Smooth muscle cell (in vitro differentiated cells): ENCODE results near the gene ATOSA. TPM values are rescaled to one million over a fixed set of nuclear protein-coding genes. Genes with fewer than 3 reads are reported as not detected.

ENCODE experiments used
- DNase-seq: peaks from one replicate; lab custom pipeline; 2025; ENCODE audit not compliant: unreplicated experiment; lab: John Stamatoyannopoulos, UW
- H2AFZ ChIP-seq: fragments of 200-600 bp; sonication (generic); 2 replicates; pipeline ENCODE4 v1.6.0; 2016; ENCODE audit warnings: antibody characterized with exemption, low read depth, mild to moderate bottlenecking
- H3F3A ChIP-seq: fragments of 200-600 bp; sonication (generic); 2 replicates; pipeline ENCODE4 v1.6.0; 2017; ENCODE audit warnings: antibody characterized with exemption, low read depth
- H3K27ac ChIP-seq: fragments of 200-600 bp; sonication (generic); 2 replicates; pipeline ENCODE4 v1.5.1; 2016; ENCODE audit warnings: low read depth, mild to moderate bottlenecking
- H3K27me3 ChIP-seq: fragments of 200-600 bp; sonication (generic); 2 replicates; pipeline ENCODE4 v1.6.1; 2016; ENCODE audit warnings: low read depth, mild to moderate bottlenecking
- H3K36me3 ChIP-seq: fragments of 200-600 bp; sonication (generic); 2 replicates; pipeline ENCODE4 v1.5.1; 2016; ENCODE audit warnings: low read depth
- H3K4me1 ChIP-seq: fragments of 200-600 bp; sonication (generic); 2 replicates; pipeline ENCODE4 v1.5.1; 2016; ENCODE audit warnings: low read depth
- H3K4me2 ChIP-seq: fragments of 200-600 bp; sonication (generic); 2 replicates; pipeline ENCODE4 v1.6.0; 2016; ENCODE audit warnings: mild to moderate bottlenecking
- H3K4me3 ChIP-seq: fragments of 200-600 bp; sonication (generic); 2 replicates; pipeline ENCODE4 v1.5.1; 2016; ENCODE audit warnings: mild to moderate bottlenecking
- H3K79me2 ChIP-seq: fragments of 200-600 bp; sonication (generic); 2 replicates; pipeline ENCODE4 v1.6.0; 2016; ENCODE audit warnings: low read depth, mild to moderate bottlenecking
- H3K9ac ChIP-seq: fragments of 200-600 bp; sonication (generic); 2 replicates; pipeline ENCODE4 v1.6.0; 2016; ENCODE audit warnings: low read depth
- H3K9me3 ChIP-seq: fragments of 200-600 bp; sonication (generic); replicated peaks from 2 replicates; pipeline ENCODE4 v1.5.1; 2016; ENCODE audit warnings: low read depth
- H4K20me1 ChIP-seq: fragments of 200-600 bp; sonication (generic); 2 replicates; pipeline ENCODE4 v1.6.0; 2016; ENCODE audit warnings: low read depth
- WGBS: methylation state at CpG from one replicate; pipeline ENCODE4 v1.1.7; 2016; ENCODE audit warnings: low lambda C conversion rate; 5-methylcytosine and 5-hydroxymethylcytosine counted together
- polyA plus RNA-seq: library from polyadenylated mRNA; unstranded; fragments of >200 nt; fragmentation: Nextera tagmentation; extraction: Ambion mirVana; gene quantifications from 2 replicates; pipeline ENCODE4 v1.2.1, GENCODE V29; 2016
- total RNA-seq: library from RNA; depleted of rRNA; stranded (reverse); fragments of >200 nt; gene quantifications from 2 replicates; pipeline ENCODE4 v1.2.3, GENCODE V29; 2014
- TF ChIP-seq, protein P1 (sequence below): fragments of 200-600 bp; sonication (generic); IDR thresholded peaks from 2 replicates; pipeline ENCODE4 v1.5.1; 2017; ENCODE audit warnings: borderline replicate concordance, mild to moderate bottlenecking, antibody characterized with exemption; ENCODE audit not compliant: insufficient read depth, poor library complexity, severe bottlenecking

ATOSA gene
- total and polyA plus RNA-seq, 2 experiments from 2014 or later = 12.3 to 45.1 TPM

DNA sequence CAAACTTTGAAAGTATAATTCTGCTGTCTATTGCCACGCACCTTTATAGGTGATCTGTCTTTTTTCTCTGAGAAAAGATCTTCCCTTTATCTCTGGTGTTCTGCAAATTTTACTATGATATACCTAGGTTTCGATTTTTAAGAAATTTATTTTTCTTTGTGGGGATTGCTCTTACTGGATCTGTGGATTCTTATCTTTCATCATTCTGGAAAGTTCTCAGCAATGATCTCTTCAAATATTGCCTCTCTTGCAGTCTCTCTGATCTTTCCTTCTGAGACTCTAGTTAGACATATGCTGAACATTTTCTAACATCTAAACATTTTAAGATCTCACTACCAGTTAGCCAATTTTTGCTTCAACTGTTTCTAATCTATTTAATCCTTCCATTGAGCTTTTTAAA, 47.0 kb upstream of the ATOSA start:
- TF ChIP-seq, protein P1, sequence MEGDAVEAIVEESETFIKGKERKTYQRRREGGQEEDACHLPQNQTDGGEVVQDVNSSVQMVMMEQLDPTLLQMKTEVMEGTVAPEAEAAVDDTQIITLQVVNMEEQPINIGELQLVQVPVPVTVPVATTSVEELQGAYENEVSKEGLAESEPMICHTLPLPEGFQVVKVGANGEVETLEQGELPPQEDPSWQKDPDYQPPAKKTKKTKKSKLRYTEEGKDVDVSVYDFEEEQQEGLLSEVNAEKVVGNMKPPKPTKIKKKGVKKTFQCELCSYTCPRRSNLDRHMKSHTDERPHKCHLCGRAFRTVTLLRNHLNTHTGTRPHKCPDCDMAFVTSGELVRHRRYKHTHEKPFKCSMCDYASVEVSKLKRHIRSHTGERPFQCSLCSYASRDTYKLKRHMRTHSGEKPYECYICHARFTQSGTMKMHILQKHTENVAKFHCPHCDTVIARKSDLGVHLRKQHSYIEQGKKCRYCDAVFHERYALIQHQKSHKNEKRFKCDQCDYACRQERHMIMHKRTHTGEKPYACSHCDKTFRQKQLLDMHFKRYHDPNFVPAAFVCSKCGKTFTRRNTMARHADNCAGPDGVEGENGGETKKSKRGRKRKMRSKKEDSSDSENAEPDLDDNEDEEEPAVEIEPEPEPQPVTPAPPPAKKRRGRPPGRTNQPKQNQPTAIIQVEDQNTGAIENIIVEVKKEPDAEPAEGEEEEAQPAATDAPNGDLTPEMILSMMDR = no peak
- Histone ChIP-seq H3K79me2 (no peaks in the 10 kb centered on the region), H3K9ac (no peak overlapping the region), H3K36me3 (no peaks in the 10 kb centered on the region), H3K27ac (no peak overlapping the region), H3F3A (no peaks in the 10 kb centered on the region), H3K27me3 (no peaks in the 10 kb centered on the region), H2AFZ (no peak overlapping the region), H3K4me2 (no peak overlapping the region), H3K4me3 (no peak overlapping the region), H3K4me1 (no peaks in the 10 kb centered on the region), H3K9me3 (no peaks in the 10 kb centered on the region), H4K20me1 (no peaks in the 10 kb centered on the region)
- DNase-seq = no peak
- WGBS = 90% methylated on average over 2 of the region's 2 CpGs

DNA sequence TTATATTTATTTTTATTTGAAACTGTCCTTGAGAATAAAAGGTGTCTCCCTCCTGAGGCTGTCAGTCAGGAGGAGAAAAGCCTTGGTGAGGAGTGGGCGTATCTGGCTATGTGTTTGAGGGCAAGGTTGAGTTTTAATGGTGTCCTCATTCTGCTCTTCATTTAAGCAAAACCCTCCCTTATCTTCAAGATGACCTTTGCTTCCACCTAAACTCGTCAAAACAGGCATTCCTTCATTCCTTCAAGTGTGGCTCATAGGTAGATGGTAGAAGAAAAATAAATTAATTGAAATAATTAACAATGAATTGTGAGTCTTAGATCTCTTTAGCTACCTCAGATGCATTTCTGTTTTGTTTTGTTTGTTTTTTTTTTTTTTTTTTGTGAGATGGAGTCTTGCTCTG, 39.4 kb upstream of the ATOSA start:
- Histone ChIP-seq H3F3A (no peaks in the 10 kb centered on the region), H3K4me3 (no peak overlapping the region)

DNA sequence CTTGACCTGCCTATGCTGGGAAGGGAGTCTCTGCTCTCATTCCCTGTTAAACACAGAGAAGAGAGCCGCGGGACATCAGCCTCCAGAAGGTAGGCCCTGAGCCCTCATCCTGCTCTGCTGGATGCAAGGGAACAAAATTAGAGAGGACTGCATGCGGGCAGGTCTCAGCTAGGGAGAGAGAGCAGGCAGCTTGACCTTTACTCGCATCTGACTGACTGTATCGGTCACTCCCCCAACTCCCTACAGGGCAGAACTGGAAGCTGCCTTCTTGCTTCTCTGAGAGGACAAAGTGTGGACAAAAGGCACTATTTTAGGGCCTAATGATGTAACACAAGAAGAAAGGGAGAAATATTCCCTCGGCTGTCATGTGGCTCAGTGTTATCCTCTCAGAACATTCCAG, 38.7 kb upstream of the ATOSA start:
- no peak overlapping the region for H3K9ac ChIP-seq
- 89% methylated on average over 6 of the region's 6 CpGs for WGBS
- H3F3A ChIP-seq = no peaks in the 10 kb centered on the region
- TF ChIP-seq, protein P1 = no peak
- H3K4me1 ChIP-seq = no peaks in the 10 kb centered on the region
- no peaks in the 10 kb centered on the region for H3K79me2 ChIP-seq
- H3K36me3 ChIP-seq = no peaks in the 10 kb centered on the region
- no peak for DNase-seq
- H3K9me3 ChIP-seq = no peaks in the 10 kb centered on the region
- H2AFZ ChIP-seq = no peak overlapping the region
- no peaks in the 10 kb centered on the region for H3K27me3 ChIP-seq
- no peak overlapping the region for H3K27ac ChIP-seq
- H3K4me3 ChIP-seq = no peak overlapping the region
- no peaks in the 10 kb centered on the region for H4K20me1 ChIP-seq
- no peak overlapping the region for H3K4me2 ChIP-seq

More for the DNA sequence above, 39.4 kb upstream of the ATOSA start:
- Histone ChIP-seq H3K4me2 (no peak overlapping the region), H3K27ac (no peak overlapping the region), H4K20me1 (no peaks in the 10 kb centered on the region), H3K79me2 (no peaks in the 10 kb centered on the region), H3K27me3 (no peaks in the 10 kb centered on the region), H3K36me3 (no peaks in the 10 kb centered on the region), H3K9ac (no peak overlapping the region), H2AFZ (no peak overlapping the region), H3K9me3 (no peaks in the 10 kb centered on the region), H3K4me1 (no peaks in the 10 kb centered on the region)
- no peak for DNase-seq
- TF ChIP-seq, protein P1 = no peak
- 78% methylated on average over 2 of the region's 2 CpGs for WGBS

DNA sequence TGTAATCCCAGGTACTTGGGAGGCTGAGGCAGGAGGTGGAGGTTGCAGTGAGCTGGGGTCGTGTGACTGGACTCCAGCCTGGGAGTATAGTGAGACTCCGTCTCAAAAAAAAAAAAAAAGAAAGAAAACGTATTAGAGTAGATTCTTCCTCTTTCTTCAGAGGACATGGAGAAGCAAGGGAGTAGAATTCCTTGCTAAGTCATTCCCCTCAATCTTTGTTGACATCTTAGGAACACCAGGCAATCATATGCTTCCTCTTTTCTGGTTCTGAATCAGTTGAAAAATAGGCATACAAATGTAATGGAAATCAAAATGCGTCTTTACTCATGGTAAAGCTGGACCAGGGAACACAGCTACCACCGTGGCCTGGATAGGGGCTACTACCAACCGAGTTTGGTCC, 38.3 kb upstream of the ATOSA start:
- Histone ChIP-seq H3K4me1 (no peaks in the 10 kb centered on the region), H3K9me3 (no peaks in the 10 kb centered on the region), H3K79me2 (no peaks in the 10 kb centered on the region), H4K20me1 (no peaks in the 10 kb centered on the region), H3K9ac (no peak overlapping the region), H3K36me3 (no peaks in the 10 kb centered on the region), H3F3A (no peaks in the 10 kb centered on the region), H3K27ac (no peak overlapping the region), H3K4me2 (no peak overlapping the region), H2AFZ (no peak overlapping the region), H3K27me3 (no peaks in the 10 kb centered on the region), H3K4me3 (no peak overlapping the region)
- WGBS = 95% methylated on average over 6 of the region's 6 CpGs
- TF ChIP-seq, protein P1 = no peak
- DNase-seq = no peak
